Testis (tissue), 3 donors: ENCODE data around the gene KCTD16. TPM values are rescaled to one million over a fixed set of nuclear protein-coding genes. Genes with fewer than 3 reads are reported as not detected.

Experiments
- polyA plus RNA-seq: library from polyadenylated mRNA; stranded (reverse); fragments of 350-450 nt; fragmentation: Illumina TruSeq; extraction: RNeasy Lipid Tissue Mini Kit (QIAGEN cat#74804); gene quantifications from one replicate; pipeline ENCODE4 v1.2.3, GENCODE V29; 2014; ENCODE audit warnings: low read depth, low replicate concordance; ENCODE audit not compliant: insufficient read depth
- small RNA-seq, 2 donors: library from RNA; depleted of rRNA; stranded (forward); fragments of <200 nt; gene quantifications; one replicate each; pipeline ENCODE3, GENCODE V24; 2016
- total RNA-seq, 2 donors: library from RNA; depleted of rRNA; stranded (reverse); fragments of >200 nt; gene quantifications; one replicate each; pipeline ENCODE4 v1.2.3, GENCODE V29; 2016

KCTD16 gene
- total and polyA plus RNA-seq, 3 donors from 2014 or later: 1.4 to 3.2 (median 2.7) TPM

Small RNA genes within 50 kb of the gene (small RNA-seq; reads per million reads assigned to genes)
- gene CKS1BP5: 0 reads per million in 2 donors
- 0 reads per million in 2 donors for gene RN7SL87P

Other genes starting within 250 kb of the KCTD16 start
- gene YIPF5, start 214 bp upstream of the KCTD16 start, total RNA-seq: 10 to 100 TPM; 42.4 to 54.4 TPM
- 62.3 TPM for gene YIPF5, start 214 bp upstream of the KCTD16 start, polyA plus RNA-seq